Stimulated activated CD8-positive, alpha-beta memory T cell treated with anti-CD3 and anti-CD28 coated beads, Interleukin-7, amount 100 ng/mL, for 1 hour (primary cell): Measurements from ENCODE around the gene ANKRD49.
"Not testable (repeated sequence)": the region's sequence is repeated elsewhere in the genome, so short reads cannot be mapped to it uniquely, and the experiment has no call there.

ENCODE experiments used
- DNase-seq, 2 donors: peaks; one replicate each; pipeline ENCODE4 v3.0.0-alpha.2; 2020; ENCODE audit warnings: low read depth in 2 of 2

The ANKRD49 gene

GRCh38 chr11:94506513-94506912, 12.7 kb downstream of the ANKRD49 start:
- DNase-seq: not testable (repeated sequence)

DNA sequence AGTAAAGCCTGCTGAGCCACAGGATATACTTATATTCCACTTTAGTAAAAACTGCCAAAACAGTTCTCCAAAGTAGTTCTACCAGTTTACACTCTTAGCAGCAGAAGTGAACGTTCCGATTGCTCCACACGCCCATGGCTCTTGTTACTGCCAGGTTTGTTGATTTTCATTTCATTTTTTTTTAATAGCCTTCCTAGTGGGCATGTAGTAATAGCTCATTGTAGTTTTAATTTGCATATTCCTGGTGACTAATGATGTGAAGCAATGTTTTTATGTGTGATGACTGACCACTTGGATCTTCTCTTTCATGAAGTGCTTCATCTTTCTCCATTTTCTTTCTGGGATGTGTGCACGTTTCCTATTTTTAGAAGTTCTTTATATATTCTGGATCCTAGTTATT, 13.7 kb downstream of the ANKRD49 start:
- no peak for DNase-seq

GRCh38 chr11:94511932-94512781, 18.4 kb downstream of the ANKRD49 start, which contains the start of gene C11orf97:
Gene C11orf97 (plus strand): TSS chr11:94512461. CDS start chr11:94512529, 68 bp downstream.
- peak; percentile 14 to 24 for DNase-seq

DNA sequence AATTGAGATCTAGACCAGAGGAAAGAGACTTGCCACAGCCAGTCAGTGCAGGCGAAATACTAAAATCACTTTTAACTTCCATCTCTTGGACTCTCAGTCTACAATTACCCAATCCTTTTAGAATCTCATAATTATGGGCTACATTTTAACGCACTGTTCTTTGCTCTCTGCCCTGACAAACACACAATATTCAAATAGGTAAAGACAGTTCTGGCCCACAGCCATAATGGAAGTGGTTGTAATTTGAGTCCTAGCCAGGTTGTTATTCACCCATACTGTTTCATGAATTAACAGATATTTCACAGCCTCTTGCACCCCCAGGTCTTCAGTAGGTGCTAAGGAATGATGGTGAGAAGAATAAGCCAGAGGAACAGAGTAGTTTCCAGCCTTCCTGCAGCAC, 19.3 kb downstream of the ANKRD49 start:
- no peak for DNase-seq

- DNase-seq: no peak
Measured at GRCh38 chr11:94515398-94515797, 21.6 kb downstream of the ANKRD49 start.

DNA sequence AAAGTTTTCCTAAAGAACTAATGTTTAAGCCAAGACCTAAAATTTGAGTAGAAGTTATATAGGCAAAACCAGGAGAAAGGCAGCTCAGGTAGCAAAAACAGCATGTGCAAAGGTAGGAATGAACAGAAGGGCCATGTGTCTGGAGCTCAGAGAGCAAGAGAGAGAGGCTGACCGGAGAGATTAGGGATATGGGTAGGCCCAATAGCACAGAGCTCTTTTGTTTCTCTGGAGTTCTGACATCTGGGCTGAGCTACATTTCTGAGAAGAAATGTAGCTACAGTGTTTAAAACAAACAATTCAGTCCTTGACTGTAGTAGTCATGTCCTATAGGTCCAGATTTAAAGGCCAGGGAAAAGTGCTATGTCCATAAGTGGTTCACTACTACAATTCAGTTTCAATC, 22.9 kb downstream of the ANKRD49 start:
- no peak for DNase-seq

GRCh38 chr11:94518300-94518699, 24.5 kb downstream of the ANKRD49 start:
- DNase-seq: no peak

- no peak for DNase-seq
Measured at GRCh38 chr11:94519478-94520084, 25.8 kb downstream of the ANKRD49 start.

DNA sequence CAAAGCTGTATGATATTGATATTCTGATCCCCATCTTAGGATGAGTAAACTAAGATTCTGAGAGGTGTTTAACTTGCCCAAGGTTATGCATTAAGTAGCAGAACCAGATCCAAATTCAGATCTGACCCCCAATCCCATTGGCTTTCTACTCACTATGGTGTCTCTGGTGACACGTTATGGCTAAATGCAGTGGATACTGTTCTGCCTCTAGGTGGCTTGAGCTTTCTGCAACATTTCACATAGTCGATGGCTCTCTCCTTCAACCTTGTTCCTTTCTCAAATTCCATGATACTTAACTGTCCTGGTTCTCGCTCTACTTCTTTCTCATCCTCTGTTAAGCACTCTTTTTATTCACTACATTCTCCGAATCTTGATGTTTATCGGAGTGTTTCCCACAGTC, 27.9 kb downstream of the ANKRD49 start:
- no peak for DNase-seq

DNA sequence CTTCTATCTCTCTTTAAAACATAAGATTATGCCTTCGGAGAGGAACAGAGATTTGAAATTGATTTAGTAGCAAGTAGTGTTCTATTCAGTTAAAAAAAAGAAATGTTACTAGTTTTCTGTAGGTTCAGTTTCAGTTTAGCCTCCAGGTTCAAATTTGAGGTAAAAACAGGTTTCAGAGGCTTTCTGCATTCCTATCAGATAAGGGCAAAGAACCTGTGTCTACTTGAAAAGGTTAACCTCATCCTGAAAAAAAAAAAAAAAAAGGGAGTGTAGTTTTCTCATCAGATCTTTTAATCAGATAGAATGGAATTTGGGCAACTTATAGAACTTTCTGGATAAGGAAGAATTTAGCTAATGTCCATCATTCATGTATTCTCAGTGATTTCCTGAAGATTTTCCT, 30.6 kb downstream of the ANKRD49 start:
- DNase-seq: no peak

GRCh38 chr11:94525546-94526324, 32.0 kb downstream of the ANKRD49 start:
- DNase-seq: no peak

DNA sequence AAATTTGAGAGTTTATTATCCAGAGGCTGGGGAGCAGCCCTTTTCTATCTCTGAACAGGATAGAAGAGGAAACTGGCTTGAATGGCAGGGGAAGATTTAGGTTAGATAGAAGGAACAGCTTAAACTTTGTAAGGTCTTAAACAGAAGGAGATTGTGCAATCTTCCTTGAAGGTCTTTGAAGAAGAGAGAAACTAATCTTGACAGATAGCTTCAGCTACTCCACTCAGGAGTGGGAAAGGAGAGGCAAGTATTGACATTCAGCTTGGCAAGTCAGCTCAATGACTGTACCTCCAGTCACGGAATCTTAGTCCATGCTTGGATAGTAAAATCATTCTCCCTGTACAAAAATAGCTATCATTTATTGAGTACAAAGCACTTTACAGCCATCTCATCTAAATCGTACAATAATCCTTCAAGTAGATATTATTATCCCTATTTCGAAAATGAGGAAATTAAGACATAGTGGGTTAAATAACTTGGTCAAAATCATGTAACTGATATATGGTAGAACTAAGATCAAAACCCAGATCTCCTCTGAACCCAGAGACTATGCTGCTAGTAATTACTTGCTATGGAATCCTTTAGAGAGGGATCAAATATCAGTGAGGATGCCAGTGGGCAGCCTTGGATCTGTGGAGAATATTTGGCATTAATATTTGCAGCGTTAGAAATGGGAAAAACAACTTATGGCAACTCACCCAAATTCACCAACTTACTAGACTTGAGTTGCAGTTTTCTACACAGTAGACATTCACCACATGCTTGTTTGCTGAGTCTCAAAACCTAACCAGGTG, 33.1 kb downstream of the ANKRD49 start:
- no peak for DNase-seq

DNA sequence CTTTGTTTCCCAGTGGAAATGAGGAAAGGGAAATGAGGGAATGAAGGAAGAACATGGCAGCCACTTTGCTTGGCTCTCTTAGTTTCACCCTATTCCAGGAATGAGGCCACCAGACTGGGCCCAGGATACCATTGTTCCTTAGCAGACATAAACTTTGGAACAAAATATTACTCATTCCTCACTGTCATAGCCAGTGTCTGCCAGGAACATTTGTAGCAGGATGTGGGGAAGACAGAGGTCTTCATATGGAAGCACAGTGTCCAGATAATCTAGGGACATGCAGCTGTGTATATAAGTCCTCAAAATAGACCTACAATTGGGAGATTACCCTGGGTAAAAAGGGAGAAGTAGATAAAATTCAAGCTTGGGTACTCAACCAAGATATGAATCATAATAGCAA, 34.8 kb downstream of the ANKRD49 start:
- DNase-seq: no peak

- no peak for DNase-seq
Measured at GRCh38 chr11:94532211-94532610, 38.4 kb downstream of the ANKRD49 start.

DNA sequence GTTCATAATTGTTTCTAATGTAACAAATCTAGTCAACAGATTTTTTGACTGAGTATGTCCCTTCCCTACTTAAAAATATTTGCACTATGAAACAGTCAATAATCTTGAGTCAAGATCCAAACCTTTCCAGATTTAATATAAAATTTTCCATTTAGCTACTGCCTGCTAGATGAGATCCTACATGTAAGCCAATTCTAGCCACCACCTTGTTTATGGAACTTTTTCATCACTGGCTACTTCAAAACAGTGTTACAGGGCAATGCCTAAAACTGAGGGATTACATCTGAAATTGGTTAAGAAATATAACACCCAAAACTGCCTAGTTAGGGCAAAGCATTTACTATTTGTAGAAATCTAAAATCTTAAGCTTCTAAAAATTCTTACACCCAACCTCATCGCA, 39.4 kb downstream of the ANKRD49 start:
- DNase-seq: no peak

- no peak for DNase-seq
Measured at GRCh38 chr11:94533696-94534630, 40.2 kb downstream of the ANKRD49 start.

- no peak for DNase-seq
Measured at GRCh38 chr11:94536386-94536785, 42.6 kb downstream of the ANKRD49 start.

DNA sequence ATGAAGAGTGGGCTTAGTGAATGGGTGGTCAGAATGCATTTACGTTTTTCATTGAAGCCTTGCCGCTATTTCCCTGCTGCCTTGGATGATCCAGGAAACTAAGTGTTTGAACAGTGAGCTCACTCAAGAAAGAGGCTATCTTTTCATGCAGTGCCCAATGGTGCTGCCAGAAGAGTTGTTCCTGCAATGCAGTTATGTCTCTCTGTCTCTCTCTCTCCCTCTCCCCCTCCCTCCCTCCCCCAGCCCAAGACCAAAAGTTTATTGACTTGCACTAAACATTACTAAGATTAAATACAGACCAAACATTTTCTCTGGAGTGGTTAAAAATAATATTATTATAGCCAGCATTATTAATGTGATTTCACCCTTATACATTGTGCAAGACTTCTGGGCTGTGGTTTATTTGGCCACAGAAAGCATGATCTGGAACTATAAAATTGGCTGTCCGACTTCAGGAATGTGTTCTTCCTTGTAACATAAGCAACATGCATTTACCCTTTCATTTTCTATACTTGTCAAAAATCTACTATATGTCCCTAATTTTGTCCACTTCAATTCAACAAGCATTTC, 43.3 kb downstream of the ANKRD49 start:
- no peak for DNase-seq

GRCh38 chr11:94539420-94539819, 45.6 kb downstream of the ANKRD49 start:
- no peak for DNase-seq
